Stimulated activated CD4-positive, alpha-beta T cell treated with anti-CD3 and anti-CD28 coated beads, Interleukin-2, amount 100 ng/mL, for 48 hours (primary cell): ENCODE results near the gene TSPAN14.

ENCODE experiments used
- DNase-seq, 2 donors: peaks; one replicate each; pipeline ENCODE4 v3.0.0-alpha.2; 2020

The TSPAN14 gene

DNA sequence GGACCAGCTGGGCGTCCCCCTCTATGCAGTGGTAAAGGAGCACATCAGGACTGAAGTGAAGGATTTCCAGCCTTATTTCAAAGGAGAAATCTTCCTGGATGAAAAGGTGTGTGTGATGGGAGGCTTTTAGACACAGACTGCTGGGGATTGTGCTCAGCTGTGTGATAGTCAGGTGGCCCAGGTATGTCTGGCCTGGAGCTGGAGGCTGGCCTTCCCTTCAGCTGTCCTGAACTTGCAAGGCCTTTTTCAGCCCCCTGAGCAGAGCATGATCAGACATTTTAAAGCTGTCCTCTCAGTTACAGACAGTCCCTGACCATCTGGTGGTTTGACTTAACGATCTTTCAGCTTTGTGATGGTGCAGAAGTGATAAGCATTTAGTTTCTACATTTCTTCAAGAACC is 28.2 kb upstream of the TSPAN14 start:
- DNase-seq: no peak

DNA sequence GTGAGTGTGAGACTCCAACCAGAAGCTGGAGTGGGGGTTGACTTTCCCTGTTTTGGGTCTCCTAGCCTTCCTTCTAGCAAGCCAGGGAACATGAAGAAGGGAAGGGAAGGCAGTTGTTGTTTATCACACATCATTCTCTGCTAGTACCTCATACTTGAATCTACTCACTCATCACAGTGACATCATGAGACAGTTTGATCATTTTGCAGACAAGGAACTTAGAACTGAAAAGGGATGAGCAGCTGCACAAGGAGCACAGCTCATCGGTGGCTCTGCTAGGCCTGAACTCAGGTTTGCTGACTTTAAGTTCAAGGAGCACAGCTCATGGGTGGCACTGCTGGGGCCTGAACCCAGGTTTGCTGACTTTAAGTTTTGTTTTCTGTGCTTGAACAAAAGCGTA is 26.6 kb upstream of the TSPAN14 start:
- no peak for DNase-seq

DNA sequence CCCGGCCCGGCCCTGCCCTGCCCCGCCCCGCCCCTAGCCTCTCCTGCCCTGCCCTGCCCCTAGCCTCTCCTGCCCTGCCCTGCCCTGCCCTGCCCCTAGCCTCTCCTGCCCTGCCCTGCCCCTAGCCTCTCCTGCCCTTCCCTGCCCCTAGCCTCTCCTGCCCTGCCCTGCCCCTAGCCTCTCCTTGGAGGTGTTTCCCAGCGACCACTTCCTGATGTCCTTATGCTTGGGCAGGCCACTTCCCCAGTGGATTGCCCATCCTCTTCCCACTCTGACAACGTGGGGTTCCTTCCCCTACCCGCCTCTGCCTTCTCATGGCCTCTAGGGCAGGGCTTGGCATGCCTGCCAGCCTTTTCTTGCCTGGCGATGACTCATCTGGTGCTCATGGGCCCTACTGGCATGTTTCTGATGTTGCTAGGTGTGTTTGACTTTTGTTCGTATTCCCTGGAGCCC is 24.6 kb upstream of the TSPAN14 start:
- DNase-seq: no peak

DNA sequence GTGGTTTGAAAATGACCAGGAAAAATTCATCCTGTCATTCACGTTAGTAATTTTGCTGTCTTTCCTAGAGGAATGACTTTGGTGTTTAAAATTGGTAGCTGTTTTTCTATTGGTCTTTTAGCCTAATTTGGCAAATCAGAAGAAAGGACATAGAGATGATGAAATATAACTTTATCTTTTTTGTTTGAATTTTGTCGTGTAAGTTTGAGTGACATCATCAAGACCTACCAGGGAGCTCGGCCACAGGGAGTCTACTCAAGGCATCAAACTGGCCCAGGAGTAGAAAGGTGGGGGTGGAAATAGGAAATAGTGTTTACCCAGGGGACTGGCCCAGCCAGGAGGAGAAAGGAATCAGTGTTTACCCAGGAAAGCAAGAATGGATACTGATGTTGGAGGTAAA is 21.0 kb upstream of the TSPAN14 start:
- no peak for DNase-seq

DNA sequence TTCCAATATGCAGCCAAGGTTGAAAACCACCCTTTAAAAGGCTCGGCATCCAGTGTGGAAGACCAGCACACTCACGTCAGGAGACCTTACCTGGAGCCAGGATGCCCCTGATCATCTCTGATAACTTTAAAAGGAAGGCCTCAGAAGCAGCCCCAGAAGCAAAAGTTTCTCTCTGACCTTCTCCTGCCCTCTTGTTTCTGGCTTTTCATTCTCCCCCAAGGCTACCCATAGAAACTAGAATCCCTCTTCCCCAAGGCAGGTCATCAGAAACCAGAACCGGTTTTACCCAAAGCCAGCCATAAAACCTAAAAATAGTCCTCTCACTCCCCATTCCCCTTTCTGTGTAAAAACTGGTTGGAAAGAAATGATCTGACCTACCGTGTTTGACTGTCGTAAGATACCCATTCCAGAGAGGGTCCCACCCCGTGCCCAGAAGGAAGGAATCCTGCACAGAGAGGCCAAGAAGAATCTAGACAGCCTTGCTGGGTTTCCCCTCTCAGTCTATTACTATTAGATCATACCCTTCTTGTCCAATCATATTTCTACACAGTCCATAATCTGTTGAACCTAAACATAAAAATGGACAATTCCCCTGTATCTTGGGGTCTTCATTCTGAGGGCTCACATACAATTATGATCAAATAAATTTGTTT is 17.5 kb upstream of the TSPAN14 start:
- no peak for DNase-seq

DNA sequence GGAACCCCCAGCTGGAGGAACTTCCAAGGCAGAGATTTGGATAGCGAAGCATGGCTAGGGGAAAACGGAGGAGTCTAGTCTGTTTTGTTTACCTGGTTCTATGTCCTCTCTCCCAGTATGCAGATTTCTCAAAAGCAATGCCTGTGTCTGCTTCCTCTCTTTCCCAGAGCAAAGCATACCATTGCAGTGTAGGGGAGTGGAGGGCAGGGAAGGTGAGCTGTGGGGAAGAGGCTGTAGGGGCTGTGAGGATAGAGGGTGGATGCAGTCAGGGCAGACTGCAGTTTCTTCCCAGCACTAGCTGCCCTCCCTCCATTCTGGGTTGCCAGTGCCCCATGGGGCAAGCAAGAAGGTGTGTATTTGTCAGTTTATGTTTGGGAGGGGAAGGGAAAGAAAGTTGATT is 16.9 kb upstream of the TSPAN14 start:
- DNase-seq: no peak

DNA sequence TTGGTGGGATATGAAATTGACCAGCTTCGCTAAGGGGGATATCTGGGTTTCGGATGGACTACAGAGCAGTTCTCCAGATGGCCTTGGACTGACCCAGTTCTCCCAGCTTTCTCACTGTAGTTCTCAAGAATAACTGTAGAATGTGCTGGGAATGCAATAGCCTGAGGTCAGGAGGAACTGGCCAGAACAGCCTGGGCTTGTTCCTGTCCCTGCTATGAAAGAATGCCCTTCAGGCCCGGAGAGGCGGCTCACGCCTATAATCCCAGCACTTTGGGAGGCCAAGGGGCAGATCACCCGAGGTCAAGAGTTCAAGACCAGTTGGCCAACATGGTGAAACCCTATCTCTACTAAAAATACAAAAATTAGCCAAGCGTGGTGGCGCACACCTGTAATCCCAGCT is 12.3 kb upstream of the TSPAN14 start:
- no peak for DNase-seq

DNA sequence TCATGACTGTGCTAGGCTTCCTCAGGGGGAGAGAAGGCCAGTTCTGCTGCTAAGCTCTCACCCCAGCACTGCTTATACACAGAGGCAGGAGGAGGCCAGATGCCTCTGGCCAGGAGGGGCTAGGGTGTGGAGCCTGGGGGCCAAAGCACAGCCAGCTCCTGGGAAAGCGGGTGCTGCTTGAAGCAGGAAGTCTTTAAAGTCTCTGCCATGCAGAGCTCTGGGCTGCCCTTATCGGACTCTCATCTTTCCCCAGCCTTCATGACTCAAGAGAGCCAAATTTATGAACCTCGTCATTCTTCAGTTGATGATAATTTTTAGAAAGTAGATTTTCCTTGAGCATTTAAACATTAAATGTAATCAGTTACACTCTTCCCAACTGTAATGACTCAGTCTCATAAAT is 11.2 kb upstream of the TSPAN14 start:
- no peak for DNase-seq

DNA sequence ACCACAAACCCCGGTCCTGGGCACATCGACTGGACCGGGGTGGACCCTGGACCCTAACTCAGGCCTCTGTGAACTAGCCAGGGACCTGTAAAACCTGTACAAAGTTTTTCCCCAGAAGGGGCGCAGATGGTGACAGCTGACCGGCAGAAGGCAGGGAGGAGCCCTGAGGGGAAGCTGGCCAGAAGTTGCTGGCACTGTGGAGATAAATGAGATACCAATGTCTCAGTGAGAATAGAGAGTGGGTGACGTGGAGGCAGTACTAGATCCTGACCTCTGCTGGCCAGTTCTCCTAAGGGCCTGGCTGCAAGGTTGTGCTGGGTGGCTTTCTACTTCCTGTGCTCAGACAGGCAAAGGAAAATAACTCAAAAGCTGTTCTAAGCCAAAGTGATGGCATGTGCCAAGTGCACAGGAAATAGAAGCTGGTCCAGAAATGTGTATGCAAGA is 10.6 kb upstream of the TSPAN14 start:
- DNase-seq: no peak

DNA sequence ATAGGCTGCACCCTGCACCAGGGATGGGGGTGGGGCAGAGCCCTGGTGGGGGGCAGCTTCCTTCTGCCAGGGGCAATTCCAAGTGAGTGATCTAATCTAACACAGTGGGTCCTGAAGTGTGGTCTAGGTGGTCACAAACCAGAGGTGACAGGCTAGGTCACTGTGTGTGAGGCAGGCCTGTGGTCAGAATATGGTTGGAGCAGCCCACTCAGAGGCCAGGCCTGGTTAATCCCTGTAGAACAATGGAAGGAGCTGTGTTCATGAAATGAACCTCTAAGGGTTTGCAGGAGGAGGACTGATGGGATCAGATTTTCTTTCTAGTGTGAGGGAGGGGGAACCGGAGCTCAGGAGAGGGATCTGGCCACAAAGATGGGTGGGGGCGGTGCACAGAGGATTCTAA is 10.0 kb upstream of the TSPAN14 start:
- DNase-seq: no peak

DNA sequence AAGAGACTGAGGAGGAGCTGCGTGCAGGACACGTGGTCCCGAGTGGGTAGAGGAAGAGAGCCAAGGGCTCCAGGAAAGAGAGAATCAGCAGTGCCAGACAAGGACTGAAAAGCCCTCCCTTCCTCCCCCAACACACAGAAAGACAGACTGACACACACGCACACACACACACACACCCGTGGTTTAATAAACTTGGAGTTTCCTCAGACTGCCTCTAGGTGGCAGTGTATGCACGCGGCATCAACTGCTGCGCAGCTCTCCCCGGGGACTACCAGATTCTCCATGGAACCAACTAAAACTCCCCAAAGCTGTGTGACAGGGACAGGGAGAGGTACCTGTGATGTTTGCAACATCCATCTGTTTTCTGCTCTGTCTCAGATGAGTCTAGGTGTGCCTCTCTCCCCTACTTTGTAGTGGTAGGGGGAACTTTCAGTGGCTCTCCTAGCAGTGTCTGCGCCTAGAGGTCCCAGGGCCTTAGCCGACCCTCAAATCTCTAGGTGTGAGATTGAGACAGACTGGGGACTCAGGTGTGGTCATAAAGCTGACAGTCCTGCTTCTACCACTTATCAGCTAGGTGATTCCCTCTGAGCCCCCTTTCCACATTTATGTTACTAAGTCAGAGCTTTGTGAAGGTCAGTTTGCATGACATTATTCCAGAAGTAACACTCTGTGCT is 9.3 kb upstream of the TSPAN14 start:
- peak in 1 of 2 donors; percentile 53 for DNase-seq

DNA sequence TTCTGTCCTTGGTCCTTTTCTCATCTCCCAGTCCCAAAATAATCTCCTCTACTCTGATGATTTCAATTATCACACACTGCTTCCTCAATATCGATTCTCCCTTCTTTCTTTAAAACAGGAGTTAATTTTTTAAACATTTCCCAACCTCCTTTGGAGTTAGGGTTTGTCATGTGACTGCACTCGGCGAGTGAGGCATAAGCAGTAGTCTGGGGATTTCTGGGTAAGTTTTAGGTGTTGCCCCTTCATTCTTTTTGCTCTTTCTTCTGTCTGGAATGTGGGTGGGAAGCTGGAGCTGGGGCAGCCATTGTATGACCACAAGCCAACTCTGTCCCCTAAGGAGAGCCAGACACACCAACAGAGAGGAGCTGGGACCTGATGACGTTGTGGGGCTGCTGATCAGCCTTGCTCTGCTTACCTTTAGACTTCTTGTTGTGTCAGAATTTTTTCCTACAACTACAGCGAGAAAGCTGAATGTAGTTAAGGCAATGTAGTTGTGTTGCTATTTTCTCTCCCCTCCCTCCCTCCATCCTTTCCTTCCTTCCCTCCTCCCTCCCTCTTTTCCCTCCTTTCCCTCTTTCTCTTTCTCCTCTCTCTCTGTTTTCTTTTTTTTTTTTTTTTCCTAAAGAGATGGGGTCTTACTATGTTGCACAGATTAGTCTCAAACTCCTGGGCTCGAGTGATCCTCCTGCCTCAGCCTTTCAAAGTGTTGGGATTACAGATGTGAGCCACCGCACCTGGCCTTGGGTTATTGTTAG is 6.5 kb upstream of the TSPAN14 start:
- DNase-seq: no peak

DNA sequence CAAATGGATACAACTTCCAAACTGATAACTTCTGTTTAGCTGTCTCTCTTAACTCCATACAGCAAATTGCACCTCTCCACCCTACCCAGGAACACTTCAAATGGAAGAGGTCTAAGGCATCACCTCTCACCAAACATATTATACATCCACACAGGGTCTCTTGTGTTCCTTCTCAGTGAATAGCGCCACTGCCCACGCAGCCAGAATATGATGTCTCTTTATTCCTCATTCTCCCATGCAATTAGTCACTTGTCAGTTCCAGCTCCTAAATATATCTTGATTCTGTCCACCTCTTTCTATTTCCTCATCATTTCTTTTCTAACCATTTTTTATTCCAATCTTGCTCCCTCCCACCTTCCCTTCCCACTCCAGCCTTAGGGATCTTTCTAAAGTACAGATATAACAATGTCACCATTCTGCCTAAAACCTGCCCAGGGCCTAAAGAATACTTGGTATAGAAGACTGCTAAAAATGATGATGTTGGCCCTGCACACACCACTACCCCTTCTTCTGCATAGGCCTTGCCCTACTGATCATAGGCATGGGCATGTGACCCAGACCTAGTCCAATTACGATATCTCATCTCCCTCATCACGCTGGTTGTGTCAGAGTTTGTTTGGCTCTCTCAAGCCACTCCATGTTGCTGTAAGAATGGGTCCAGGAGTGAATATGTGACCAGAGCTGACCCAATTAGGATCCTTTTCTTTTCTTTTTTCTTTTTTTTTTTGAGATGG is 5.7 kb upstream of the TSPAN14 start:
- DNase-seq: no peak

DNA sequence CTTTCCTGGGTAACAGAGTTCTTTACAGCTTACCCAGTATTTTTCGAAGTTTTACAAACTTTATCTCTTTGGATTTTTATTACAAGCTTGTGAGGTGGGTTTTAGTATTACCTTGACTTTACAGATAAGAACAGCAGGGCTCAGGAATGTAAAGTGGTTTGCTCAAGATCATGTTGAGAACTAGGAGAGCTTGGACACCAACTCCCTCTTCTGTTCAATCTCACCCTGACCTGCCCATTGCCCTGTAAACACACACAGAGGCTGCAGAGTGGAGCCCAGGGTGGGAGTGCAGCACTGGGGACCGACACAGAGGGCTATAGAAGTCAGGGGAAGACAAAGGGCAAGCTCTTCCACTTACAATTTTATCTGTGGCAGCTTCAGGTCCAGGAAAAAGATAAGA is 4.6 kb upstream of the TSPAN14 start:
- no peak for DNase-seq

DNA sequence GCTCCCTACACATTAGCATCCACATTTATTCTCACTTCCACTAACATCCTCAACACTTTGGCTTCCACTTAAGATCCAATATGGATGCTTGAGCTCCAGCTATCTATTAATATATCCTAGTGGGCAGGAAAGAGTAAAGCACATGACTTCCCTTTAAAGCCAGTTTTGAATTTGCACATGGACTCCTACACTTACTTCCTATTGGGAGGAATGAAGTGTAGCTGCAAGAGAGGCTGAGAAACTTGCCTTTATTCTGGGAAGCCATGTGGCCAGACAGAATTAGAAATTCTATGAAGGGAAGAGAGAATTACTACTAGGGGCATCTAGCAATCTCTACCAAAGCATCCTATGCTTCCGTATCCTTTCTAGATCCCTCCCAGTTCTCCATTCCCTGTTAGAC is 3.0 kb upstream of the TSPAN14 start:
- DNase-seq: no peak

DNA sequence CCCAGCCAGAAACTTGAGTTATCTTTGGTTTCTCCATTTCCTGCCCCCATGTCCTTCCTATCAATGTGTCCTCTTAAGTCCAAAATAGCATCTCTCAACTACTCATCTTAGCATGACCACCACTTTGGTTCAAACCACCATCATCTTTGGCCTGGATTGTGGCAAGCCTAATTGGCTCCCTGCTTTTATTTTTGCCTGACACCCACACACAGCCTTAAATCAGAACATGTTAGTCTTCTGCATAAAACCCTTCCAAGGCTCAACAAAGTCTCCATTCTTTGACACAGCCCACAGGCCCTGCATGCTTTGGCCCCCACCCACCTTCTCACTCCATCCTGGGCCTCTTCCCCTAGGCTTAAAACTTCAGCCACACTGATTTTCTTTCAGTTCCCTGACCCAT is 2.0 kb upstream of the TSPAN14 start:
- DNase-seq: no peak

DNA sequence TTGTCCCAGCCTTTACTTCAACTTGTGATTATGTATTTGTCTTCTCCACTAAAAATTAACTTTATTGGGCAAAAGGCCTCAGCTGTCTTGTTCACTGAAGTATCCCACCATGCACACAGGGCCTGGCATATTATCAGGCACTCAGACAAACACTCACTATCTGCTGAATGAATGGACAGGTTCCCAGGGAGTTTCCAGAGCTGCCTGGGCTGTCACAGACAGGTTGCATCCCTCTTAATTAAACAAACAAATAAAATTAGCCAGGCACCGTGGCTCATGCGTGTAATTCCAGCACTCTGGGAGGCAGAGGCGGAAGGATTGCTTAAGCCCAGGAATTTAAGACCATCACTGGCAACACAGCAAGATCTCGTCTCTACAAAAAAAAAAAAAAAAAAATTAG is 1.5 kb upstream of the TSPAN14 start:
- DNase-seq: no peak

DNA sequence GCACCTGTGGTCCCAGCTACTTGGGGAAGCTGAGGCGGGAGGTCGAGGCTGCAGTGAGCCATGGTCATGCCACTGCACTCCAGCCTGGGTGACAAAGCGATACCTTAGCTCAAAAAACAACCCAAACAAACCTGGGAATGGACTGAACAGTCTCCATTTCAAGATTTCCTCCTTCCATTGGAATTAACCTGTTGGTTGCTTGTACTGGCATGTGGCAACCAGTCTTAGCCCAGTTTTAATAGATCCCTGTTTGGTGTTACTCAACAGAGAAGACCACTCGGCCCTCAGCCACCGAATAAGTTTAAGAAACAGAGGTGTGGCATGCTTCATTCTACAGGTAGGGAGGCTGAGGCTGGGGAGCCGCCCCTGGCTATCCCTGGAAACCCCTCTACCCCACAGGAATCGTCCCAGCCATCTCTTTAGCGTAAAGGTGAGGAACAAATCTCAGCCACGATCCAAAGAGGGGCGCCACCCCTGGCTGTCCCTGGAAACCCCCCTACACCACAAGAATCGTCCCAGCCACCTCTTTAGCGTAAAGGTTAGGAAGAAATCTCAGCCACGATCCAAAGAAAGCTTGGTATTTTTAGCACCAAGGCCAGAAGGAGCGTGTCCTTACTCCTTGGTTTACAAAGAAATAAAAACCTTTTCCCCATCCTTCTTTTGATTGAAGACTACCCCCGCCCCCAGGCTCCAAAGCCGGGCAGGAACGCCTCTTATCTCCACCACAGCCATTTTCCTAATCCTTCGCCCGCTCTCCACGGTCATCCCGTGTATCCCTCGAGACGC is 861 bp upstream of the TSPAN14 start:
- DNase-seq: no peak

DNA sequence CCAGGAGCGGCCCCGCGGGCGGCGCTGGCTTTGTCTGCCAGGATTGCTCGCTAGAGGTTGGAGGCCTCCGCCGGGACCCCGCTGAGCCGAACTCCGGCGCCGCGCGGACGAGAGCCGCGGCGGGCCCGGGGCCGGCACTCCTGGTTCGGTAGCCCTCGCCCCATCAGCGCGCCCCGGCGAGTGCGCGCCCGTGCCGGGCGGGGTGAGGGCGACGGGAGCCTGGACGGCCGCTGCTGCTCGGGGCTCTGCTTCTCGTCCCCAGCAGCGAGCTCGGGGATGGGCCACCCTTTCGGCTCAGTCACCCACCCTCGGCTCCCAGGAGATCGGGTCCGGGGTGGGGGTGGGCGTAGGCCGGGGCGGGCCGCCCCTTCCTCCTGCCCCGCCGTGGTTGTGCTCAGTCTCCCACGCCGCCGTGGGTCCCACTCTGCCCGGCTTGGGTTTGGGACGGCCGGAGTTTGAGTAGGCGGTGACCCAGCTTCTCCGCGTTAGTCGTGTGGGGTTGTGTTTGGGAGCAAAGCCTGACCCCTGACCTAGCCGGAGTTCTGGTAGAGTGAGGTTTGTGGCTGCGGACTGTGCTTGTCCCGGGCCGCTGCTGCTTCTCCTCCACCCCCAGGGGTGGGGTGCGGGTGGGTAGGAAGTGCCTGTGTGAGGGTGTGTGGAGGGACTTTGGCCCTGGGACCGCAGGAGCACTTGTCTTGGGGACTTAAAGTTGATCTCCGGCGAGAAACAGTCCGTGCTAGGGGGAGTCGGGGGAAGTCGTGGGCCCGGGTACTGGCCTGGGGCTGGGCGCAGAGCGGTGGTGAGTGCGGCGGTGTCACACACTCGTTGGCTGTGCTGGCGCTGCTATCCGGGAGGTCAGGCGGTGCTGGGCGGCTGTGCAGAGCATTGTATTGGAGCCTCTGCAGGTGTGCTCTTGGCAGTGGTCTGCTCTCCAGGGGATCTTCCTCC is 677 bp downstream of the TSPAN14 start:
- DNase-seq: no peak

DNA sequence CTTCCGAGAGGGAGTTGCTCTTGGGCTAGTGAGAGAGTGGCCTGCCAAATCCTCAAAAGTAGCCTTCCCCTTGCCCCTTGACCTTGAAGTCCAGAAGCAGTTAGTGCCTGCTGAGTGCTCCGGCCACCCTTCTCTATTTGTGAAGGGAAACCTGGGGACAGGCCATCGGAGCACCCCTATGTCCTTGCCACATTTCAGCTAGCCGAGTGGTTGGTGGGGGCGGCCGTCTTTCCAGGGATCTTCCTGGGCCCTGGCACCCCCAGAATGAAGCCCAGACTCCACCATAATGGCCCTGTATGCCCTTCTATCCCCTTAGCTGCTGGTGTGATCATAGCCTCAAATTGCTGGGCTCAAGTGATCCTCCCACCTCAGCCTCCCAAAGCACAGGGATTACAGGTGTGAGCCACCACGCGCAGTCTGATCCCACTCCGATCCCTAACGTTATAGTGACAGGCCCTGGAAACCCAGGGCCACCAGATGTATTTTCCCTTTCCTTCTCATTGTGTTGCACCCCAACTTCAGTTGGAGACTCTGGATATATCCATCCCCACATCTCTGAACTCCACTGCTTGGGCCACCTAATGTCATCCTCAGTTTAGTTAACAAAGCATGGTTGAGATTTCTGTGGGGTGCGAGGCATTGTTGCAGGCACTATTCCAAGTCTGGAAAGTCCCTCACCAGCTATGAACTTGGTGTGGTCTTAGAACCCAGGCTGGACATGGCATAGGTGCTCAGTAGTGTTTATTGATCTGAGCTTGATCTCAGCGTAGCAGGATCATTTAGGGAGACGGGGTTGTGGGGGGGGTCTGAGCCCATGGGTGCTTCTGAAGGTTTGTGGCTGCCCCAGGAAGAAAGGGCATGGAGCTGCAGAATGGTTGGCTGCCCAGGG is 1.6 kb downstream of the TSPAN14 start:
- no peak for DNase-seq
